ENCODE data around the gene GKN1.
A peak's percentile ranks its signal among the peaks of the same experiment; 100 is the strongest.

GKN1 gene

DNA sequence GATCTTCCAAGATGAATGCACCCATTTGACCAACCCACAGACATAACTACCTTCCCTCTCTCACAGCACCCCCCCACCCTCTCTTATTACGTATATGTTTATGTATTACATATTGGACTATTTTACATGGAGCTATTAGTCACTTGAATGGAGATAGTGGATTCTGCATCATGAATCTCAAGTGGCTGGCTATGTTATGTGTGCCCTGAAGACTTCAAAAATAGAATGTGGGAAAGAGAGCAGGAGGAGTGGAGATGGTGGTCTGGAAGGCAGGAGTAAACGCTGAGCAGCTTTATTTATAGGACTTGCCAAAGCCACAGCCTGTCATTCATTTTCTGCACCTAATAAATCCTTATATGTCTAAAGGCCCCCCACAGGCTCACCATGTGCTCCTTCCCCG lies 43.4 kb downstream of the GKN1 start:
- H3K4me3 ChIP-seq (replicated peaks in 1 of 2; ENCODE audit: low read depth in 2 of 2, low read length in 2 of 2): no peak overlapping the region
- TF ChIP-seq, protein P1, sequence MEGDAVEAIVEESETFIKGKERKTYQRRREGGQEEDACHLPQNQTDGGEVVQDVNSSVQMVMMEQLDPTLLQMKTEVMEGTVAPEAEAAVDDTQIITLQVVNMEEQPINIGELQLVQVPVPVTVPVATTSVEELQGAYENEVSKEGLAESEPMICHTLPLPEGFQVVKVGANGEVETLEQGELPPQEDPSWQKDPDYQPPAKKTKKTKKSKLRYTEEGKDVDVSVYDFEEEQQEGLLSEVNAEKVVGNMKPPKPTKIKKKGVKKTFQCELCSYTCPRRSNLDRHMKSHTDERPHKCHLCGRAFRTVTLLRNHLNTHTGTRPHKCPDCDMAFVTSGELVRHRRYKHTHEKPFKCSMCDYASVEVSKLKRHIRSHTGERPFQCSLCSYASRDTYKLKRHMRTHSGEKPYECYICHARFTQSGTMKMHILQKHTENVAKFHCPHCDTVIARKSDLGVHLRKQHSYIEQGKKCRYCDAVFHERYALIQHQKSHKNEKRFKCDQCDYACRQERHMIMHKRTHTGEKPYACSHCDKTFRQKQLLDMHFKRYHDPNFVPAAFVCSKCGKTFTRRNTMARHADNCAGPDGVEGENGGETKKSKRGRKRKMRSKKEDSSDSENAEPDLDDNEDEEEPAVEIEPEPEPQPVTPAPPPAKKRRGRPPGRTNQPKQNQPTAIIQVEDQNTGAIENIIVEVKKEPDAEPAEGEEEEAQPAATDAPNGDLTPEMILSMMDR (IDR thresholded peaks at IDR 0.05; ENCODE audit: low read depth, low read length): no peak
- DNase-seq (ENCODE audit: low read depth in 2 of 2): peak in 1 of 2 donors; percentile 26

DNA sequence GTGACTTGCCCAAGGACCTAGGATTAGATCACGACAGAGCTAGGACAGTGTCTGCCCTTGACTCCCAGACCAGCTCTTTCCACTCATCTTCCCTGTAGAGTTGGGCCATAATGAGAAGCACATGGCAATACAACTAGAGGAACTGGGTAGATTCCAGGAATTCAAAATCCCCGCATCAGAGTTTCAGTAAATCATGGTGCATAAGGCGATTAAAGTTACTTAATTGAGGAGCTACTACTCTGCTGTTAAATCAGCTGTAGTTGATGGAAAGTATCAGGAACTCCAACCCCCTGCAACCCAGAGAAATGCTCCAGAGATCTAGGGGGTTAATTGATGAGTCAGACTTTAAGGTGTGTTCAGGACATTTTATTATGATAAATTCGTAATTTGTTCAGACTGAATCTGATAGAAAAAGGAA lies 44.3 kb downstream of the GKN1 start:
- TF ChIP-seq, protein P1 (IDR thresholded peaks at IDR 0.05; ENCODE audit: low read depth, low read length): no peak
- no peak overlapping the region for H3K4me3 ChIP-seq (replicated peaks in 1 of 2; ENCODE audit: low read depth in 2 of 2, low read length in 2 of 2)
- DNase-seq (ENCODE audit: low read depth in 2 of 2): peak in 1 of 2 donors; percentile 29

DNA sequence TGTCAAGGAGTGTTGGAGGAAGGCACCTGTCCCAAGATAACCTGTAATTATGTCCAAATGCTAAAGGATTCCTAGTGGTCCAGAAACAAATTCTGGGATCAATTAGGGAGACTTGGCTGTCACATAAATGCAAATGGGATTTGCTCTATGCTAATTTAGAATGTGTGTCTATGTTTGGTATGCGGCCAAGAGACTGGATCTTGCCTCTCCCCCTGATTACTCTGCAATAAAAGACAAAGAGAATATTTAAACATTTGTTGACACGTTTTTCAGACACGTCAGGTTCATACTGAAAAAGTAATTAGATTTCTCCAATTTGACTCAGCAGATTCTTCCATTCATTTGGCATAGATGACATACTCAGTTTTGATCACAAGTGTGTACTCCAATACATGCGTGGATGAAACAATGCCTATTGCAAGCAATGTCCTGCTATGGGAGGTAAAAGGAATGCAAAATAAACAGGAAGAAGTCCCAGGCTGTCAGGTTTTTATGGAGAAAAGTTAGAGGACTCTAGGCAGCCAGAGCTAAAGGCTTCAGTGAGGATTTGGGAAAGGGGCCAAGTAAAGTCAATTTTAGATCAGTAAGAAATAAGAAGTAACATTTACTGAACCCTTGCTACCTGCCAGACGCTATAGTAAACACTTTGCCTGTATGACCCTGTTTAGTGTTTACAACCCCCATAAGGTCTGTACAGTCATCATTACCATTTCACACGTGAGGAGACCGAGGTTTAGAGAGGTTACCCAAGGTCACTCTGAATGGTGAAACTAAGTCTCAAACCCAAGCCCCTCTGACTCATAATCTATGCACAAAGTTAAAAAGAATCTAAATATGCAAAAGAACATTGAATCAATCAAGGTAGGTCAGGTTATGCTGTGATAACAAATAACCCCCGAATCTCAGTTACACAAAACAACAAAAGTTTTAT lies 46.3 kb downstream of the GKN1 start:
- TF ChIP-seq, protein P1 (IDR thresholded peaks at IDR 0.05; ENCODE audit: low read depth, low read length): no peak
- H3K4me3 ChIP-seq (replicated peaks in 1 of 2; ENCODE audit: low read depth in 2 of 2, low read length in 2 of 2): no peak overlapping the region
- peak in 1 of 2 donors; percentile 35 for DNase-seq (ENCODE audit: low read depth in 2 of 2)

DNA sequence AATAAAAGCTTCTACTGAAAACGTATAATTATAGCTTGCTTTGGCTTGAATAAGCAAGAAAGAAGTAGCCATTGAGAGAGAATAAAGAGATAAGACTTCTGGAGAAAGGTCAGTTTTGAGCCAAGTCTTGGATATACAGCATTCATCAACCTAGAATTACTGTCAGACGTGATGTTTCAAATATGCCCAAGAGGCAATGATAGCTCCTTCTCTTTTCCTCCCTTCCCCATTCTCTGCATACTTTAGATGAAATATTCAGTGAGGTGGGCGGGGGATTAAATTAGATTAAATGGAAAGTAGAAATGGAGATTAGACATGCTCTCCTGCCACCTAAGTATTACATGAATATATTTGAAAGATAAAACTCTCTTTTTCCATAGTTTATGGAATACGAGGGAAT lies 47.3 kb downstream of the GKN1 start:
- TF ChIP-seq, protein P1 (IDR thresholded peaks at IDR 0.05; ENCODE audit: low read depth, low read length): no peak
- DNase-seq (ENCODE audit: low read depth in 2 of 2): no peak
- no peak overlapping the region for H3K4me3 ChIP-seq (replicated peaks in 1 of 2; ENCODE audit: low read depth in 2 of 2, low read length in 2 of 2)

DNA sequence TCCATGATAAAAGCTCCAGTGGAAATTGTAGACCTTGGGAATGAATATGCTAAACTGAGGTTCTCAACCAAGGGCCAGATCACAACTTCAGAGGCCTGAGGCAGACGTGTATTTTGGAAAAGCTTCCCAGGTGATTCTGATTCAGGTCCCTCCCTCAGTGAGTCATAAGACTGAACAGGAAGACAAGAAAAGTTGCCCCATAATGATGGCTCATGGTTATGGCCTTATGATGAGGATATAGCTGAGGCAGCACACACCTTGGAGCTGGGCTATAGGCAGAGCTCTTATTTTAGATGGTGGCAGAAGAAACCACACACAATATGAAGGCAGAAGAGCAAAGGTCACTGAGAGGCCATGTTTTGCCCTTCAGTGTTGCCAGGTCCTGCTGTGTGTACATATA lies 48.1 kb downstream of the GKN1 start:
- no peak overlapping the region for H3K4me3 ChIP-seq (replicated peaks in 1 of 2; ENCODE audit: low read depth in 2 of 2, low read length in 2 of 2)
- DNase-seq (ENCODE audit: low read depth in 2 of 2): peak in 1 of 2 donors; percentile 68
- TF ChIP-seq, protein P1 (IDR thresholded peaks at IDR 0.05; ENCODE audit: low read depth, low read length): no peak

DNA sequence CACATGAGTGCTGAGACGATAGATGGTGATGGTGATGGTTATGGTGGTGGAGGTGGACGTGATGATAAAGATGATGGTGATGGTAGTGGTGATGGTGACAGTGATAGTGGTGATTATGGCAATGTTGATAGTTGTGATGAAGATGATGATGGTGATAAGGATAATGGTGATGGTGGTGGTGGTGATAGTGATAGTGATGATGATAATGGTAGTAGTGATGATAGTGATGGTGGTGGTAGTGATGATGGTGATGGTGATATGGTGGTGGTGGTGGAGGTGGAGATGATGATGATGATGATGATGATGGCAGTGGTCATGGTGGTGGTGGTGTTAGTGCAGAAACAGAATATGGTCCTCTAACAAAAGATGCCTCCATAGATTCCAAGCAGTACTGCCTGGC lies 48.8 kb downstream of the GKN1 start:
- H3K4me3 ChIP-seq (replicated peaks in 1 of 2; ENCODE audit: low read depth in 2 of 2, low read length in 2 of 2): no peak overlapping the region
- TF ChIP-seq, protein P1 (IDR thresholded peaks at IDR 0.05; ENCODE audit: low read depth, low read length): no peak
- no peak for DNase-seq (ENCODE audit: low read depth in 2 of 2)
